ENCODE results near the gene SCFD2.

The SCFD2 gene

DNA sequence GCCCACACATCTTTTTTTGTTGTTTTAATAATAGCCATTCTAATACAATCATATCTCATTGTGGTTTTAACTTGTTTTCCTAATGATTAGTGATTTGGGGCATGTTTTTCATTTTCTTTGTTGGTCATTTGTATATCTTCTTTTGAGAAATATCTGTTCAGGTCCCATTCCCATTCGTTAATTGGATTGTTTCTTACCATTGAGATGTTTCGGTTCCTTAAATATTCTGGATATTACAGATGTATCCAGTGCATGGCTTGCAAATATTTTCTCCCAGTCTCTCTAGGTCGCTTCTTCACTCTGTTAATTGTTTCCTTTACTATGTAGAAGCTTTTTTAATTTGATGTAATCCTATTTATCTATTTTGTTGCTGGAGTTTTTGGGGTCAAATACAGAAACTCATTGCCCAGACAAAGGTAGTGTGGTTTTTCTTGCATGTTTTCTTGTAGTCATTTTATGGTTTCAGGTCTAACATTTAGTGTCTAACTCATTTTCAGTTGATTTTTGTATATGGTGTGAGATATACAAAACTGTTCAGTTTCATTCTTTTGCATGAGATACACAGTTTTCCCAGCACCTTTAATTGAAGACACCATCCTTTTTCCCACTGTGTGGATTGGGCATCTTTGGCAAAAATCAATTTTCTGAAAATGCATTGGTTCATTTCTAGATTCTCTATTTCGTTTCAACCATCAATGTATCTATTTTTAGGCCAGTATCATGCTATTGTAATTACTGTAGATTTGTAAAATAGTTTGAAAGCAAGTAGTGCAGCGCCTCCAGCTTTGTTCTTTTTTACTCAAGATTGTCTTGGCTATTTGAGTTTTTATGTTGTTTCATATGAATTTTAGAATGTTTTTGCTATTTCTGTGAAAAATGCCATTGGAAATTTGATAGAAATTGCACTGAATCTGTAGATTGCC, 195.9 kb downstream of the SCFD2 start:
- ChIA-PET POLR2A (ENCODE audit: low non-redundant PET) (no interaction called here), CTCF (no interaction called here)
- TF ChIP-seq, protein P1, sequence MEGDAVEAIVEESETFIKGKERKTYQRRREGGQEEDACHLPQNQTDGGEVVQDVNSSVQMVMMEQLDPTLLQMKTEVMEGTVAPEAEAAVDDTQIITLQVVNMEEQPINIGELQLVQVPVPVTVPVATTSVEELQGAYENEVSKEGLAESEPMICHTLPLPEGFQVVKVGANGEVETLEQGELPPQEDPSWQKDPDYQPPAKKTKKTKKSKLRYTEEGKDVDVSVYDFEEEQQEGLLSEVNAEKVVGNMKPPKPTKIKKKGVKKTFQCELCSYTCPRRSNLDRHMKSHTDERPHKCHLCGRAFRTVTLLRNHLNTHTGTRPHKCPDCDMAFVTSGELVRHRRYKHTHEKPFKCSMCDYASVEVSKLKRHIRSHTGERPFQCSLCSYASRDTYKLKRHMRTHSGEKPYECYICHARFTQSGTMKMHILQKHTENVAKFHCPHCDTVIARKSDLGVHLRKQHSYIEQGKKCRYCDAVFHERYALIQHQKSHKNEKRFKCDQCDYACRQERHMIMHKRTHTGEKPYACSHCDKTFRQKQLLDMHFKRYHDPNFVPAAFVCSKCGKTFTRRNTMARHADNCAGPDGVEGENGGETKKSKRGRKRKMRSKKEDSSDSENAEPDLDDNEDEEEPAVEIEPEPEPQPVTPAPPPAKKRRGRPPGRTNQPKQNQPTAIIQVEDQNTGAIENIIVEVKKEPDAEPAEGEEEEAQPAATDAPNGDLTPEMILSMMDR (conservative IDR thresholded peaks at IDR 0.05; ENCODE audit: low read depth) = no peak
- DNase-seq (ENCODE audit: low spot score) = no peak
- H3K27ac ChIP-seq = no peak overlapping the region

DNA sequence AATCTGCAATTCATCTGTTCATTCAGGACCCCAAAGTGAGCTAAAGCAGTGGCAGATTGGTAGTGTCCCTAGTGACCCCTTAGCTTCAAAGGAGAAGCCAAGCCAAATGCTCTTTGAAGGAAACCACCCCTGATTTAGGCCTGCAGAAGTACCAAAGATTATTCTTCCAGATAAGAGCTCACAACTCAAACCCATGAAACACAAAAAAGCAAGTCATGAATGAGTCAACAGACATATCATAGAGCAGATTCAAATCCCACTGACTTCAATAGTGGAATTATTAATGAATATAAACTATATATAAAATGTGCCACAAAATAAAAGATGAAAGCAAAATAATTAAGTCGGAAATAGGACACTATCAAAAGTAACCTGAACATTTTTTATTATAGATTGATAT, 197.6 kb downstream of the SCFD2 start:
- ChIA-PET POLR2A (ENCODE audit: low non-redundant PET) (no interaction called here), CTCF (interaction anchor here (0.6 kb wide), 1 partner anchor 67 kb away, joined by 3 read pairs; no protein-coding TSS in a partner anchor)
- TF ChIP-seq, protein P1 (conservative IDR thresholded peaks at IDR 0.05; ENCODE audit: low read depth) = no peak
- no peak for DNase-seq (ENCODE audit: low spot score)
- H3K27ac ChIP-seq = no peak overlapping the region

GRCh38 chr4:53162969-53163368, 202.9 kb downstream of the SCFD2 start:
- ChIA-PET CTCF (no interaction called here), POLR2A (ENCODE audit: low non-redundant PET) (no interaction called here)
- TF ChIP-seq, protein P1 (conservative IDR thresholded peaks at IDR 0.05; ENCODE audit: low read depth) = no peak
- no peak overlapping the region for H3K27ac ChIP-seq
- DNase-seq (ENCODE audit: low spot score) = no peak

- no peak for DNase-seq (ENCODE audit: low spot score)
- TF ChIP-seq, protein P1 (conservative IDR thresholded peaks at IDR 0.05; ENCODE audit: low read depth) = no peak
- CTCF ChIA-PET = interaction anchor here (0.7 kb wide), 1 partner anchor 389 kb away, joined by 3 read pairs; no protein-coding TSS in a partner anchor
- H3K27ac ChIP-seq = no peak overlapping the region
- POLR2A ChIA-PET (ENCODE audit: low non-redundant PET) = no interaction called here
These were observed 204.0 kb downstream of the SCFD2 start for GRCh38 chr4:53161787-53162433.

GRCh38 chr4:53161051-53161786, 204.6 kb downstream of the SCFD2 start:
- TF ChIP-seq, protein P1 (conservative IDR thresholded peaks at IDR 0.05; ENCODE audit: low read depth) = no peak
- ChIA-PET POLR2A (ENCODE audit: low non-redundant PET) (no interaction called here), CTCF (interaction anchor here (0.7 kb wide), 1 partner anchor 390 kb away, joined by 3 read pairs; no protein-coding TSS in a partner anchor)
- no peak for DNase-seq (ENCODE audit: low spot score)
- H3K27ac ChIP-seq = no peak overlapping the region

DNA sequence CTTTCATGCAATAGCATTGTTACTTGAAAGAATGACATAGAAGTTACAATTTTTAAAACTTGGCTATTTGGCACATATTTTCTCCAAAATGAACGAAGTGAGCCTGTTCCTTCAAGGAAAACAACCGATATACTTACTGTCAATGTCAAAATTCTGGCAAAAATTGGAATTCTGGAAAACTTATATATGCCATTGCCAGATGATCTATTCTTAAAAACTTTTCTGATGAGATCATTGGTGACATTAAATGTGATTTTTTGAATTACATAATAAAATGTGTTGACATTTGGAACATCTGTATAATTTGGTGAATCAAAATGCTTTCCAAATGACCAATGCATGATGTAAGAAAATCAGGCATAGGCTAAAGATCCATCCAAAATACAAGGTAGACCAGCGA, 209.0 kb downstream of the SCFD2 start:
- TF ChIP-seq, protein P1 (conservative IDR thresholded peaks at IDR 0.05; ENCODE audit: low read depth) = no peak
- ChIA-PET POLR2A (ENCODE audit: low non-redundant PET) (no interaction called here), CTCF (no interaction called here)
- DNase-seq (ENCODE audit: low spot score) = no peak
- H3K27ac ChIP-seq = no peak overlapping the region

Data from RWPE1 (cell line).